Erythroblast (primary cell): ENCODE data around the gene CRIP1.

Experiments
- DNase-seq, 2 experiments: peaks; one replicate each; lab custom pipeline; 2025; lab: John Stamatoyannopoulos, UW
- GATA1 ChIP-seq: IDR thresholded peaks from 2 replicates; pipeline ENCODE4 v1.6.1; 2011; ENCODE audit warnings: low read depth, mild to moderate bottlenecking, control low read depth, low read length, moderate library complexity
- POLR2A ChIP-seq: IDR thresholded peaks from 2 replicates; pipeline ENCODE4 v1.6.1; 2011; ENCODE audit warnings: mild to moderate bottlenecking, low read length

Gene CRIP1

GRCh38 chr14:105446971-105447370, 39.7 kb upstream of the CRIP1 start:
- TF ChIP-seq POLR2A (no peak), GATA1 (no peak)
- no peak for DNase-seq

- DNase-seq: no peak
- no peak for TF ChIP-seq GATA1
- TF ChIP-seq POLR2A: no peak
Observed at GRCh38 chr14:105447651-105448640, 38.7 kb upstream of the CRIP1 start.

GRCh38 chr14:105448706-105449111, 38.0 kb upstream of the CRIP1 start:
- TF ChIP-seq GATA1: no peak
- TF ChIP-seq POLR2A: no peak
- peak; percentile 73 to 78 for DNase-seq

- no peak for DNase-seq
- TF ChIP-seq POLR2A (no peak), GATA1 (no peak)
Observed at GRCh38 chr14:105449276-105450122, 37.2 kb upstream of the CRIP1 start.

GRCh38 chr14:105450123-105450505, 36.6 kb upstream of the CRIP1 start:
- DNase-seq: no peak
- no peak for TF ChIP-seq GATA1
- TF ChIP-seq POLR2A: no peak

GRCh38 chr14:105450864-105451720, 35.6 kb upstream of the CRIP1 start:
- no peak for TF ChIP-seq POLR2A
- DNase-seq: no peak

- no peak for TF ChIP-seq POLR2A
- TF ChIP-seq GATA1: no peak
Observed at GRCh38 chr14:105452963-105453362, 33.7 kb upstream of the CRIP1 start.

GRCh38 chr14:105453847-105454246, 32.8 kb upstream of the CRIP1 start:
- no peak for TF ChIP-seq POLR2A
- no peak for TF ChIP-seq GATA1
- no peak for DNase-seq

More at GRCh38 chr14:105452963-105453362, 33.7 kb upstream of the CRIP1 start:
- no peak for DNase-seq

- DNase-seq: no peak
- TF ChIP-seq POLR2A: no peak
- TF ChIP-seq GATA1: no peak
Observed at GRCh38 chr14:105455086-105455640, 31.5 kb upstream of the CRIP1 start.

GRCh38 chr14:105455766-105456660, 30.7 kb upstream of the CRIP1 start:
- DNase-seq: no peak
- no peak for TF ChIP-seq POLR2A
- TF ChIP-seq GATA1: no peak

- no peak for DNase-seq
- TF ChIP-seq POLR2A: no peak
Observed at GRCh38 chr14:105456736-105457617, 29.7 kb upstream of the CRIP1 start.
